H1 (cell line): ENCODE results near the gene CROCC2. TPM values are rescaled to one million over a fixed set of nuclear protein-coding genes. Genes with fewer than 3 reads are reported as not detected.

Experiments used
- CTCF ChIA-PET: fragments of 300-600 bp; sonication (Branson Sonifier 250); formaldehyde crosslinking; loops from one replicate; lab custom pipeline; 2021; ENCODE audit not compliant: partially characterized antibody; lab: Charles Lee
- POLR2A ChIA-PET: fragments of 300-600 bp; sonication (Branson Sonifier 250); formaldehyde crosslinking; loops from one replicate; lab custom pipeline; 2021; ENCODE audit warnings: inconsistent platforms; ENCODE audit not compliant: partially characterized antibody; lab: Charles Lee
- DNase-seq, 2 experiments: peaks; one replicate each; pipeline versions ENCODE4 v3.0.0 to v3.0.0-alpha.2; 2010 to 2022; ENCODE audit warnings: low spot score in 2 of 2, low read depth in 1 of 2, mixed read lengths in 1 of 2
- FAIRE-seq: peaks from 2 replicates; lab custom pipeline; 2011; peaks lifted over from hg19 to GRCh38; lab: Jason Lieb, UNC
- H2AFZ ChIP-seq: 2 replicates; pipeline ENCODE4 v1.8.1; 2012; ENCODE audit warnings: low read length, inconsistent platforms
- H2AK5ac ChIP-seq: 2 replicates; pipeline ENCODE4 v1.6.1; 2013; ENCODE audit warnings: low read depth, low read length
- H2BK120ac ChIP-seq: replicated peaks from 2 replicates; pipeline ENCODE3; 2013; ENCODE audit warnings: low read depth, low read length, inconsistent platforms
- H2BK12ac ChIP-seq: 2 replicates; pipeline ENCODE4 v1.6.1; 2013; ENCODE audit warnings: low read depth, low read length
- H2BK15ac ChIP-seq: 2 replicates; pipeline ENCODE4 v1.6.1; 2013; ENCODE audit warnings: low read length
- H2BK20ac ChIP-seq: 2 replicates; pipeline ENCODE4 v1.6.1; 2013; ENCODE audit warnings: low read length
- H2BK5ac ChIP-seq: 2 replicates; pipeline ENCODE4 v1.6.1; 2013; ENCODE audit warnings: low read depth, low read length
- H3K14ac ChIP-seq: 2 replicates; pipeline ENCODE4 v1.6.1; 2013; ENCODE audit warnings: inconsistent platforms; ENCODE audit not compliant: insufficient read length
- H3K18ac ChIP-seq: 2 replicates; pipeline ENCODE4 v1.6.1; 2013; ENCODE audit warnings: low read length; ENCODE audit errors: extremely low read depth
- H3K23ac ChIP-seq: 2 replicates; pipeline ENCODE4 v1.6.1; 2013; ENCODE audit warnings: inconsistent platforms; ENCODE audit not compliant: insufficient read length
- H3K23me2 ChIP-seq: 2 replicates; pipeline ENCODE4 v1.6.1; 2013; ENCODE audit warnings: low read depth, low read length
- H3K27ac ChIP-seq: 2 replicates; pipeline ENCODE4 v1.6.1; 2011; ENCODE audit warnings: low read depth, low read length, inconsistent platforms
- H3K27me3 ChIP-seq, 4 experiments: replicated peaks in 1 of 4; 1 replicate in 1 of 4; 2 replicates in 3 of 4; pipeline versions ENCODE4 v1.6.1 to v1.8.1; 2011 to 2013; ENCODE audit warnings: low read length in 3 of 4, mild to moderate bottlenecking in 3 of 4, inconsistent platforms in 2 of 4, mixed read lengths in 2 of 4, moderate library complexity in 1 of 4; ENCODE audit not compliant: control insufficient read depth in 3 of 4, insufficient read depth in 3 of 4; ENCODE audit errors: extremely low read depth in 1 of 4
- H3K36me3 ChIP-seq, 4 experiments: 2 replicates each; pipeline versions ENCODE4 v1.6.1 to v1.8.1; 2011 to 2013; ENCODE audit warnings: mild to moderate bottlenecking in 4 of 4, low read length in 3 of 4, moderate library complexity in 2 of 4, control low read depth in 1 of 4, inconsistent platforms in 1 of 4; ENCODE audit not compliant: insufficient read depth in 4 of 4, control insufficient read depth in 2 of 4
- H3K4ac ChIP-seq: replicated peaks from 2 replicates; pipeline ENCODE3; 2013; ENCODE audit warnings: low read length, low read depth, mixed read lengths, inconsistent platforms; ENCODE audit not compliant: insufficient read length
- H3K4me1 ChIP-seq, 4 experiments: replicated peaks in 1 of 4; 1 replicate in 1 of 4; 2 replicates in 3 of 4; pipeline versions ENCODE4 v1.6.1 to v1.8.1; 2011 to 2013; ENCODE audit warnings: low read length in 3 of 4, inconsistent platforms in 2 of 4, mixed read lengths in 1 of 4; ENCODE audit not compliant: insufficient read depth in 4 of 4, control insufficient read depth in 3 of 4
- H3K4me2 ChIP-seq, 2 experiments: 2 replicates each; pipeline versions ENCODE4 v1.6.1 to v1.8.1; 2011 to 2013; ENCODE audit warnings: low read depth in 2 of 2, low read length in 2 of 2, control low read depth in 1 of 2, inconsistent platforms in 1 of 2, mild to moderate bottlenecking in 1 of 2; ENCODE audit not compliant: insufficient read depth in 1 of 2
- H3K4me3 ChIP-seq, 4 experiments: fragments of 200-600, 300-600 bp in 1 of 4; sonication (generic), shearing (Covaris generic), sonication (Bioruptor Twin) in 1 of 4; 2 replicates each; pipeline versions ENCODE4 v1.5.1 to v1.8.1; 2011 to 2016; ENCODE audit warnings: low read length in 4 of 4, low read depth in 3 of 4, control low read depth in 2 of 4, inconsistent platforms in 2 of 4, mild to moderate bottlenecking in 2 of 4, mixed read lengths in 1 of 4, moderate library complexity in 1 of 4; ENCODE audit not compliant: insufficient read depth in 2 of 4; ENCODE audit errors: extremely low read depth in 1 of 4
- H3K56ac ChIP-seq: replicated peaks from 2 replicates; pipeline ENCODE3; 2013; ENCODE audit warnings: low read depth, mild to moderate bottlenecking, mixed read lengths, low read length, inconsistent platforms; ENCODE audit not compliant: insufficient read length
- H3K79me1 ChIP-seq: 2 replicates; pipeline ENCODE4 v1.6.1; 2013; ENCODE audit warnings: low read depth, low read length, control low read depth
- H3K79me2 ChIP-seq, 2 experiments: 2 replicates each; pipeline versions ENCODE4 v1.6.1 to v1.8.1; 2012 to 2013; ENCODE audit warnings: low read length in 2 of 2, mild to moderate bottlenecking in 2 of 2, inconsistent platforms in 1 of 2; ENCODE audit not compliant: insufficient read depth in 2 of 2, control insufficient read depth in 1 of 2
- H3K9ac ChIP-seq, 4 experiments: replicated peaks in 1 of 4; 1 replicate in 1 of 4; 2 replicates in 3 of 4; pipeline versions ENCODE4 v1.6.1 to v1.8.1; 2011 to 2013; ENCODE audit warnings: low read depth in 3 of 4, low read length in 3 of 4, control low read depth in 2 of 4, mild to moderate bottlenecking in 2 of 4, moderate library complexity in 2 of 4, inconsistent platforms in 1 of 4; ENCODE audit errors: extremely low read depth in 1 of 4
- H3K9me3 ChIP-seq, 2 experiments: 2 replicates each; pipeline versions ENCODE4 v1.6.1 to v1.8.1; 2012 to 2013; ENCODE audit warnings: mild to moderate bottlenecking in 2 of 2, moderate library complexity in 2 of 2, control low read depth in 1 of 2, inconsistent platforms in 1 of 2, low read depth in 1 of 2, low read length in 1 of 2, mixed read lengths in 1 of 2; ENCODE audit not compliant: insufficient read depth in 2 of 2
- H4K20me1 ChIP-seq, 2 experiments: replicated peaks in 1 of 2; 2 replicates each; pipeline versions ENCODE3 to v1.8.1; 2011 to 2013; ENCODE audit warnings: inconsistent platforms in 2 of 2, low read length in 2 of 2, mild to moderate bottlenecking in 1 of 2; ENCODE audit not compliant: insufficient read depth in 2 of 2, control insufficient read depth in 1 of 2
- H4K5ac ChIP-seq: 2 replicates; pipeline ENCODE4 v1.6.1; 2013; ENCODE audit warnings: low read length, low read depth, mixed read lengths, inconsistent platforms; ENCODE audit not compliant: insufficient read length
- H4K8ac ChIP-seq: 2 replicates; pipeline ENCODE4 v1.8.0; 2013; ENCODE audit warnings: mild to moderate bottlenecking, moderate library complexity, low read length, inconsistent platforms; ENCODE audit not compliant: insufficient read depth; ENCODE audit errors: extremely low read depth
- H4K91ac ChIP-seq: replicated peaks from 2 replicates; pipeline ENCODE3; 2013; ENCODE audit warnings: low read length, mixed read lengths, inconsistent platforms; ENCODE audit not compliant: insufficient read length
- BRCA1 ChIP-seq: IDR thresholded peaks from 2 replicates; pipeline ENCODE4 v1.6.1; 2012; ENCODE audit warnings: low read depth, low read length, improper control_type of control experiment
- CEBPB ChIP-seq: IDR thresholded peaks from 2 replicates; pipeline ENCODE4 v1.6.1; 2012; ENCODE audit warnings: low read depth, low read length
- CHD1 ChIP-seq: IDR thresholded peaks from 2 replicates; pipeline ENCODE4 v1.6.1; 2012; ENCODE audit warnings: low read depth, low read length, improper control_type of control experiment
- CHD2 ChIP-seq: IDR thresholded peaks from 2 replicates; pipeline ENCODE4 v1.6.1; 2012; ENCODE audit warnings: low read length, improper control_type of control experiment
- CREB1 ChIP-seq: IDR thresholded peaks from 2 replicates; pipeline ENCODE4 v1.6.1; 2012; ENCODE audit warnings: inconsistent platforms
- EZH2 ChIP-seq: fragments of 200-600 bp; sonication (generic); IDR thresholded peaks from 2 replicates; pipeline ENCODE4 v1.7.1; 2012; ENCODE audit warnings: low read depth, mild to moderate bottlenecking, moderate library complexity, low read length, inconsistent platforms; ENCODE audit not compliant: severe bottlenecking
- HDAC2 ChIP-seq, 2 experiments: fragments of 300-600 bp in 1 of 2; sonication (generic) in 1 of 2; IDR thresholded peaks; 2 replicates each; pipeline ENCODE4 v1.6.1; 2011 to 2012; ENCODE audit warnings: low read depth in 2 of 2, low read length in 2 of 2, mild to moderate bottlenecking in 2 of 2, moderate library complexity in 2 of 2, borderline replicate concordance in 1 of 2, inconsistent platforms in 1 of 2
- HDAC6 ChIP-seq: IDR thresholded peaks from one replicate; pipeline ENCODE4 v1.7.1; 2012; ENCODE audit warnings: low read depth, mild to moderate bottlenecking, inconsistent platforms, low read length, moderate library complexity
- KDM1A ChIP-seq: fragments of 200-600, 300-600 bp; sonication (generic); IDR thresholded peaks from 2 replicates; pipeline ENCODE4 v1.7.1; 2016; ENCODE audit warnings: mild to moderate bottlenecking, low read length, borderline replicate concordance
- POU5F1 ChIP-seq: IDR thresholded peaks from 2 replicates; pipeline ENCODE4 v1.6.1; 2011; ENCODE audit warnings: low read depth, mild to moderate bottlenecking, low read length, moderate library complexity
- RFX5 ChIP-seq: IDR thresholded peaks from 2 replicates; pipeline ENCODE4 v1.6.1; 2011; ENCODE audit warnings: low read depth, low read length, improper control_type of control experiment, borderline replicate concordance
- SIRT6 ChIP-seq: IDR thresholded peaks from one replicate; pipeline ENCODE4 v1.7.1; 2012; ENCODE audit warnings: low read length, inconsistent platforms
- SIX5 ChIP-seq: IDR thresholded peaks from 2 replicates; pipeline ENCODE4 v1.6.1; 2011; ENCODE audit warnings: mild to moderate bottlenecking, low read depth, low read length
- SUZ12 ChIP-seq: fragments of 200-600 bp; sonication (generic); IDR thresholded peaks from 2 replicates; pipeline ENCODE4 v1.6.1; 2012; ENCODE audit warnings: mild to moderate bottlenecking, inconsistent platforms, low read length, moderate library complexity, mixed read lengths
- WGBS, 2 experiments: shearing (Covaris generic) in 1 of 2; methylation state at CpG; one replicate each; pipeline versions ENCODE4 v1.1.6 to v1.1.7; 2013 to 2015; ENCODE audit warnings: low lambda C conversion rate in 2 of 2, mixed read lengths in 2 of 2, inconsistent platforms in 1 of 2, low coverage in 1 of 2, missing lambda C conversion rate in 1 of 2; ENCODE audit not compliant: insufficient replicate concordance in 2 of 2, insufficient coverage in 1 of 2, insufficient read length in 1 of 2; ENCODE audit errors: extremely low coverage in 1 of 2, missing lambda C conversion rate in 1 of 2; 5-methylcytosine and 5-hydroxymethylcytosine counted together
- polyA plus RNA-seq, 7 experiments: library from polyadenylated mRNA; depleted of rRNA in 3 of 7; stranded (reverse) in 5 of 7; unstranded in 2 of 7; fragments of >200 nt in 5 of 7; fragments of 200-250 nt in 2 of 7; gene quantifications; 1 replicate in 5 of 7; 2 replicates in 1 of 7; 4 replicates in 1 of 7; pipeline versions ENCODE4 v1.2.1 to v1.2.3, GENCODE V29; 2011 to 2013; ENCODE audit warnings: missing spikeins in 2 of 7, mixed read lengths in 2 of 7
- total RNA-seq: library from RNA; stranded (reverse); fragmentation: NEBNext Ultra II Directional; extraction: Animal tissue kit (Norgen Biotek cat#: 25700); gene quantifications from 2 replicates; pipeline ENCODE4 v1.2.1, GENCODE V29; 2021

CROCC2 gene
- total and polyA plus RNA-seq, 2 of the 8 experiments (the other 6 are each of a cell fraction or from before 2014, with no cell fraction given): not detected

- FAIRE-seq: no peak
- H3K4me1 ChIP-seq: no peaks in the 10 kb centered on the region; a peak in 2 of 7 replicates
Observed at GRCh38 chr2:240886678-240887609, 19.2 kb upstream of the CROCC2 start.

More at GRCh38 chr2:240886678-240887609, 19.2 kb upstream of the CROCC2 start:
- H2BK20ac ChIP-seq: no peak overlapping the region
- no peaks in the 10 kb centered on the region for H4K20me1 ChIP-seq
- H3K27me3 ChIP-seq: no peaks in the 10 kb centered on the region
- no peak overlapping the region for H3K9ac ChIP-seq
- H2BK15ac ChIP-seq: no peak overlapping the region
- no peak overlapping the region for H2BK120ac ChIP-seq
- no peak overlapping the region for H3K4me2 ChIP-seq
- no peaks in the 10 kb centered on the region for H3K9me3 ChIP-seq
- TF ChIP-seq RFX5 (no peak), KDM1A (no peak), EZH2 (no peak), SIX5 (no peak), HDAC2 (IDR thresholded peaks at IDR 0.05; ENCODE audit: borderline replicate concordance in 1 of 2, low read depth in 2 of 2, low read length in 2 of 2) (no peak), CHD1 (no peak), CREB1 (no peak), POU5F1 (no peak), HDAC6 (no peak), BRCA1 (no peak), CHD2 (no peak), CEBPB (no peak), SUZ12 (no peak), SIRT6 (no peak)
- no peaks in the 10 kb centered on the region for H3K36me3 ChIP-seq
- H2AFZ ChIP-seq: no peak overlapping the region
- no peaks in the 10 kb centered on the region for H3K79me2 ChIP-seq
- H2BK12ac ChIP-seq: no peak overlapping the region
- no peak overlapping the region for H3K18ac ChIP-seq
- H4K8ac ChIP-seq: no peak overlapping the region
- 87% methylated on average over 18 of the region's 18 CpGs; no CpG with 5 or more reads in 1 of the 2 experiments for WGBS, 2 experiments
- H2BK5ac ChIP-seq: no peak overlapping the region
- no peak overlapping the region for H3K23ac ChIP-seq
- no peak overlapping the region for H4K5ac ChIP-seq
- CTCF ChIA-PET: interaction anchor here (1.0 kb wide), 1 partner anchor 27 kb away, joined by 3 read pairs; no protein-coding TSS in a partner anchor
- no peaks in the 10 kb centered on the region for H3K23me2 ChIP-seq
- H3K79me1 ChIP-seq: no peaks in the 10 kb centered on the region
- DNase-seq: no peak
- no peak overlapping the region for H3K14ac ChIP-seq
- H3K4me3 ChIP-seq: no peak overlapping the region
- H4K91ac ChIP-seq: no peak overlapping the region
- no peak overlapping the region for H3K27ac ChIP-seq
- POLR2A ChIA-PET: no interaction called here
- H3K4ac ChIP-seq: no peak overlapping the region
- H2AK5ac ChIP-seq: no peak overlapping the region
- no peak overlapping the region for H3K56ac ChIP-seq
